Stimulated activated CD4-positive, alpha-beta T cell treated with anti-CD3 and anti-CD28 coated beads, Interleukin-1b, Interleukin-23, amount 100 ng/mL, for 24 hours (primary cell): ENCODE measurements around the gene NALCN.

ENCODE experiments used
- DNase-seq, 4 experiments: peaks; one replicate each; pipeline ENCODE4 v3.0.0-alpha.2; 2020; ENCODE audit warnings: low read depth in 4 of 4, low spot score in 1 of 4

The NALCN gene

DNA sequence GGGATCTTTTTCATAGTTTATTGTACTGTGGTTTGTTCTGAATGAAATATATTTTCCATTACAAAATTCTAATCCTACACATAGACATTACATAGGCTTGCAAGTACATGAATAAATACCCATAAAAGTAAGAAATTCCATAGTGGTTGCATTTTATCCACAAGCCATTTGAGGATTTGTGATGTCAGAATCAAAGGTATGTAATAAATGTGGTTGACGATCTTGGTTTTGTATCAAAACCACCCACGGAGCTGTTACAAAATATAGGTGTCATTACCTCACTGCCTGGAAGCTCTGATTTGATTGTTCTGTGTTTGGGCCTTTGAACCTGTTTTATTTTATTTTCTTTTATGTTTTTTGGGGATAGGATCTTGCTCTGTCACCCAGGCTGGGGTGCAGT is 125.1 kb downstream of the NALCN start:
- no peak for DNase-seq

- DNase-seq, result no peak
These were observed 126.5 kb downstream of the NALCN start for GRCh38 chr13:101289764-101290163.

DNA sequence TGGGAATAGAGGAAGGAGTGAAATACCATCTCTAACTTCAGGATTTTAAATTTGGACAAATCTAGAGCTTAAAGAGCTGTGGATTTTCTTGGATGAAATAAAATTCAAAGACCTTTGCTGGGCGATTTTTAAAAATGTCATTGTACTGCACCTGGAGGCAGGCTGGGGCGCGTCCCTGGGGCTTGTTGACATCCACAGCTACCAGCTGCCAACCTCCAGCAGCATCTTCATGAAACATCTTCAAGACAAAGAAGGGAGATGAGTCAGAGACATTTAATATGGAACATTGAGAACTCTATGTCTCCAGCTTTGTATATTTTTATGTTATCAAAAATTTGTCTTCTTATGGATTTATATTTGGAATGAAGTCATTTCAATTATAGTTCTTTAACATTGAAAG is 132.5 kb downstream of the NALCN start:
- DNase-seq, result no peak

DNA sequence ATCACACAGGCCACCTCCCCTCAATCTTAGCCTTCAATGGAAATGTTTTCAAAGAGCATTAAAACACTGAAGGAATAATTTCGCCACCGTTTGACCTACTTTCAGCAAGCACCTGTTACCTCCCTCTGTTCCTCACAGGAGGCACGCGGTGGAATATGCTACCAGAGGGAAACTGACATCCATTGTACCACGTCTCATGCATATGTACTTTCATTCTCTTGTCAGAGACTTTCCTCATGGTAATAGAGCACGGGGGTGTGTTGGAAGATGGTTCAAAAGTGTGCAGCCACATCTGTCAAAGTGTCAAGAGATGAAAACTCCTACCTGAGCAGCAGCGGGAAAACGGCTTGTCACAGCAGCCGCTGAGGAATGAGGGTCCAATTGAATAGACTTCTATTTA is 143.4 kb downstream of the NALCN start:
- no peak for DNase-seq

GRCh38 chr13:101271681-101272245 is 144.5 kb downstream of the NALCN start:
- DNase-seq, result no peak

DNA sequence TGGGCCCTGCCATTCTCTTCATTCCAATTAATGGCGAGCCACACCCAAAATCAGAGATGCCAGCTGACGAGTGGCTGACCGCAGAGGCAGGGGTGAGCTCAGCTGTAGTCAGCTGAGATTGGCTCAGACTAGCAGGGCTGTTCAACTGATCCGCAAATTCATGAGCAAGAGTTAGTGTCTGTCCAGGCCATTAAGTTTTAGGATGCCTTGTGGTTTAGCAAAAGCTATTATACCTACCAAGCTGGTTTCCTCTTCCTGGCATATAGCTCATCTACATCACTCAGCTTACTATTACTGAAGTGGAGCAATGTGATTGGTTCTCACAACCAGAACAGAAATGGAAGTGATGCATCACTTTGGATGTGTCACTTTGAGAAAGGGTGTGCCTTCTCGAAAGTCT is 148.7 kb downstream of the NALCN start:
- no peak for DNase-seq

DNA sequence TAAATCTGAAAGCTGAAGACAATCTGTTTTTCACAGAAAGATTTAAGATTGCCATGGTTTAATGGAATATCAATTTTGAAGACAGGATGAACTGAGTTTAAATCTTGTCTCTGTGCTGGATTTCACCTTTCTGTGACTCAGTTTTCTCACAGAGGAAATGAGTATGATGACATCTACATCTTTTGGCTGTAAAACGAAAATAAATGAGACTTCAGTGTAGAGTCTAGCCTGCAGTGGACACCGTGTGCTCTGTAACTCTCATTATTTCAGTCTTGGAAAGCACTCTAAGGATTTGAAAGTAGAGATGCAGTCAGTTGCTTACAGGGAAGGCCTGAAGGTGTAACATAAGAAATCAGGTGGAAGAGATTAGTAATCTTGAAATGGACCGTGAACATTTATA is 150.4 kb downstream of the NALCN start:
- DNase-seq, result no peak

GRCh38 chr13:101264931-101265330 is 151.4 kb downstream of the NALCN start:
- DNase-seq, result no peak

DNA sequence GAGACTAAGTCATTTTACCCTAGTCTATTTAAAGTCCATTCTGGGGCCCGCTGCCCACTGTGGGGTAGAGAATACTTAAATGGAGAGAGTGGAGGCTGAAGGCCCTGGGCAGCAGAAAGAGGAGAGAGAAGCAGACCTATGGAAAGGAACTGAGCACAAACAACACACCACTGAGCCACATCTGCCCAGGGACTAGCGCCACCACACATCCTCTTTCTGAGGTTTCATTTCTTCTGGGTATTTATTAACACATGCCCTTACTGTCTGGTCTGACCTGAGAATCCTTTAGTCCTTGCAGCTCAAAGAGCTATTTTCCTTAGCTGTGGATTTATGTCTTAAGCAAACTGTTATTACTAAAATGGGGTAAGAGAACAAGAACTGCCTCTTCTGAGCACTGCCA is 154.0 kb downstream of the NALCN start:
- no peak for DNase-seq

DNA sequence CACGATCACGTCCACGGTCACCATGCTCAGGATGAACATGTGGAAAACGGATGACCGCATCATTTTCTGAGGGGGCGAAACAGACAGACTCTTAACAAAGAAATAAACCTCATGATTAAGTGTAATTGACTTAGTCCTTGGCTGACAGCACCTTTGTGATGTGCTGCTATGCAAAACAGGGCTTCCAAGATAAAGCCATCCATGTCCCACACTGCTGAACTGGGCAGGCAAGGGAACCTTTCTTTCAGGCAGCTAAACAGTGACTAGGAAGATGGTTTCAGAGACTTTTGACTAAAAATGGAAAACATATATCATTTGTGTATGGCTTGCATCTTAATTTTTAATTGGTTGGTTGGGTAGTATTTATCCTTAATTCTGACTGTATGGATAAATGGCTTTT is 157.8 kb downstream of the NALCN start:
- DNase-seq, result no peak

GRCh38 chr13:101258071-101258470 is 158.2 kb downstream of the NALCN start:
- peak in 2 of 4 experiments; percentile 14 to 51 for DNase-seq

DNA sequence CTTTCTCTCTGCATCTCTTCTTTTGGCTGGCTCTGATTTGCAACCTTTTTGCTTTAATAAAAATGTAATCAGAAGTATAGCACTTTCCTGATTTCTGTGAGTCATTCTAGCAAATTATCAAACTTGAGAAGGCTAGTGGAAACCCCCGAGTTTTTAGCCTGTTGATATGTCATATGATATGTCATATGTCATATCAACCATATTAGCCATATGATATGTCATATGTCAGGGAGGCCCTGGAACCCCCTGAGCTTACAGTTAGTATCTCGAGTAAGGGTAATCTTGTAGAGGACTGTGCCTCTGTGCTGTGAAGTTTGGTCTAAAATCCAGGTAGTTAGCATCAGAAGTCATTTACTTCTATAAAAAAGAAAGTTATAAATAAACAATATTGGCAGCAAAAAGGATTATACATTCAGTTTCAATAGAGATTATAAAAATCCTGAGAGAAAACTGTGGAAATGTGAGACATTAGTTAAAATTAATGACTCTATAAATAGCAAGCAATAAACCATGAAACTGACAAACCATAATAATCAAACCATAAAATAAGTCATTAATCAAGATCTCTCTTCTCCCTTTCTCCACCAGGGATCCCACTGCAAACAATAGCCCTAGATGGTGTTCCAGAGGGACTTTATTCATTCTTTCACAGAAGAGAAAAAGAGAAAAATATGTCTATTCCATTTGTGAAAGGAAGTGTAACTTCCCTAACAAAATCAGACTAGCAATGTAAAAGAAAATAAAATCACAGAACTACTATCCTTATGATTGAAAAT is 167.4 kb downstream of the NALCN start:
- DNase-seq, result no peak

GRCh38 chr13:101242720-101243119 is 173.6 kb downstream of the NALCN start:
- no peak for DNase-seq

DNA sequence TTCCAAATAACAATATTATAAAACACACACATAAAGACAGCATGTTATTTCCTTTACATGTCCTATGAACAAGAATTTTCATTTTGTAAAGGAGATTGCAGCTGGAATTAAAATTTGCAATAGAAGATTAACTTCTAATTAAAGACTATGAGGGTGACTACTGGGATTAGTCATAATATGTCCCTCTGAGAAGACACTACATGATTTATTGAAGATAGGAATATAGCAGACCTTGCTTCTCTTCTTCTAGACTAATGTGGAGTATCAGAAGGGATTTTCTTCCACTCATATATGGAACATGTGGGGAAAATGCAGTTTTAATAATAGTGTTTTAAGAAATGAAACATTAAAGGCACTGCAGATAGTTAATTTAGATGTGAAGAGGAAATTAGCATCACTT is 177.8 kb downstream of the NALCN start:
- no peak for DNase-seq

DNA sequence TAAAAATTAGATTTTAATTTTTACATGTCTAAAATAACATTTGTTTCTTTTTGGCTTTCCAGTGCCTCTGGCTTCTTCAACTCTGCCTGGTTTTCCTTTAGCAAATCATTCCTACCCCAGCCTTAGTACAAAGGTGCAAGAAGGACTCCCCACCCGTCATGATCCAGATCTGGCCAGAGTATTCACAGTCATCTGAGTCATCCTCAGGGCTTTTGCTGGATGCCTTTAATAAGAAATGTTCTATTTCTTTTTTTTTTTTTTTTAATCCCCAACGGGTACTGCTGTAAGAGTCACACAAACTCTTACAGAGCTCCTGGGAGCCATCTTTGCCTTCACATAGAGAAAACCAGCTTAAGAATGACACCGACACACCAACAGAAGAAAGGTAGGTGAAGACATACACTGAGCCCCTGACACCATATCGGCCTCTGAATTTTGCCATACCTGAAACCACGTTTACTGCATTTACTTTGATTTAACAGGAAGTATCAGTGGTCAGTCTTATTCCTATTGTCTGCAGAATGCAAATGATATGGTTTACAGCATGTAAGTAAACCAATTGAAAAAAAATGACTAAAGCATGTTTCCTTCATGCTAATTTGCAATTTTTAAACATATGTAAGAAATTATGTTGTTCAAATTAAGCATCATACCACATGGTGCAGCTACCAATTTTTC is 184.4 kb downstream of the NALCN start:
- no peak for DNase-seq

- DNase-seq, result no peak
These were observed 185.9 kb downstream of the NALCN start for GRCh38 chr13:101230271-101230890.

DNA sequence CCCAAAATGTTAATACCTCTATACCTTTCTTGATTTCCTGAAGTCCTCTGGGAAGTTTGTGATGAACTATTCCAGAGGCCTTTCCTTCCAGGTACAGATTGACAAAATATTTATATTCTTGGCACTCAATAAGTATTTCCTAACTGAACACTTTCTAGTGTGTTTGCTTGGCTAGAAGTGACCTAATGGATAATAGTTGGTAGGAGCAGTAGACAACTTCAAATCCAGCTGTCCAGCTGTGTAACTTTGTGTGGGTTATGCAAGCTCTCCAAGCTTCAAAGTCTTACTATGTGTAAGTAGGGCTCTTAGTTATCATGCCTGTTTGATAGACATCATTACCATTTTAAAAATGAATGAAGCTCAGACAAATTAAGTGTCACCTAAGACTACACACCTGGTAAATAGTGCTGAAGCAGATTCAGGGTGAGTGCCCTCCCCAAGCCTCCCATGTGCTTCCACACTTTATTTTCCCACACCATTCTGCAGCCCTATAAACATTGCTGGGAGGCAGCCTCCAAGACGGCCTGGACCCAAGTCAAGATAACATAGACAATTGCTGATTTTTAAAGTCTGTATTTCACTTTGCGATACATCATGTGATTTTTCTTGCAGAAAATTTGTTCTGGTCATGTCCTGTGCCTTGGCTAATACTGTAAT is 196.6 kb downstream of the NALCN start:
- no peak for DNase-seq

DNA sequence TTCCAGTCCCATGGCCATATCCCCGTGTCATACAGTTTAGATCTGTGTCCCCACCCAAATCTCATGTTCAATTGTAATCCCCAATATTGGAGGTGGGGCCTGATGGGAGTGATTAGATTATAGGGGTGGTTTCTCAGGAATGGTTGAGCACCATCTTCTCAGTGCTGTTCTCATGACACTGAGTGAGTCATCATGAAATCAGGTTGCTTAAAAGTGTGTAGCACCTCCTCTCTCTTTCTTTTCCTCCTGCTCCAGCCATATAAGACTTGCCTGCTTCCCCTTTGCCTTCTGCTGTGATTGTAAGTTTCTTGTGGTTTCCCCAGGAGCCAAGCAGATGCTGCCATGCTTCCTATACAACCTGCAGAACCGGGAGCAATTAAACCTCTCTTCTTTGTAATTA is 197.8 kb downstream of the NALCN start:
- DNase-seq, result no peak

DNA sequence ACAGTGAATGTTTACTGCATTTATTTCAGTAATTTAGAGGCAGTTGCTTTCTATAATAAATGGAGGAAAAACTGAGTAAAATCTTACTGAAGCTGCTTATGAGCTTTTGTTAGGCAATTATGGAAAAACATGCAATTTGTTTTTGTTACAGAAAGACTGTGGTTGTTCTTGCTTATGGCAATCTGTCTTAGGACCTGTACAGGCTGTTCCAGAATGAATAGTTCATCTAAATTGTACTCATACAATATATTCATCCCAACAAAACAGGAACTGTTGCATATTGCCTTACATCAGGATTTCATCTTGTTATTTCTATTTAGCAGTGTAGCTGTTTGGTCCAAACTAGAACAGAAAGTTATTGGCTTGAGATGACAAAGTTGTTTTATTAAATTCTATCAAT is 199.2 kb downstream of the NALCN start:
- no peak for DNase-seq

- DNase-seq, result no peak
These were observed 205.0 kb downstream of the NALCN start for GRCh38 chr13:101211261-101211660.

DNA sequence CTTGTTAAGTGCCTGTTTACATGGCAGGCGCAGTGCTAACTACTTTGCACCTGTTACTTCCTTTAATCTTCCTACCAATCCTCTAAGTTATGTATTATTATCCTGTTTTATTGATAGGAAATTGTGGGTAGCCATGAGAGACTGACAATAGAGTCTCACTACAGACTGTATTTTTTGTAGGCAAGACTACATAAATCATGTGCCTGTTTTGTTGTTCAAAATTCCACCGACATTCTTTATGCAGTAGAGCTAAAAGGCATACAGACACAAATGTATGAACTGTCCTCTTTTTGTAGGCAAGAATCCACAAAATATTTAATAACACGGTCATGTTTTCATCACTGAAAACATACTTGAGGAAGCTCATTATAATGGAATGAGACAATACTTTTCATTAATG is 205.5 kb downstream of the NALCN start:
- DNase-seq, result no peak
